GM19455 (cell line): Measurements from ENCODE around the gene ADIPOR2.
A peak's percentile ranks its signal among the peaks of the same experiment; 100 is the strongest.

Source experiments
- ATAC-seq: cut with Tn5 transposase; IDR thresholded peaks from one replicate; pipeline ENCODE4 v1.9.1; 2021; ENCODE audit not compliant: unreplicated experiment

The ADIPOR2 gene

GRCh38 chr12:1690578-1691122, at the start of gene ADIPOR2:
TSS of gene ADIPOR2 (plus strand) at chr12:1691070. CDS start at chr12:1754344, 63,274 bp downstream.
- peak; percentile 97 for ATAC-seq

- no peak for ATAC-seq
These were observed 48.4 kb upstream of the ADIPOR2 start for GRCh38 chr12:1642513-1642912.

- no peak for ATAC-seq
These were observed 47.8 kb upstream of the ADIPOR2 start for GRCh38 chr12:1643043-1643442.

- no peak for ATAC-seq
These were observed 46.9 kb upstream of the ADIPOR2 start for GRCh38 chr12:1643905-1644533.

- no peak for ATAC-seq
These were observed 46.1 kb upstream of the ADIPOR2 start for GRCh38 chr12:1644534-1645438.

- no peak for ATAC-seq
These were observed 45.1 kb upstream of the ADIPOR2 start for GRCh38 chr12:1645819-1646218.

GRCh38 chr12:1646569-1647284, 44.1 kb upstream of the ADIPOR2 start:
- no peak for ATAC-seq

GRCh38 chr12:1647285-1647669, 43.6 kb upstream of the ADIPOR2 start:
- no peak for ATAC-seq

- no peak for ATAC-seq
These were observed 40.5 kb upstream of the ADIPOR2 start for GRCh38 chr12:1650260-1650977.

GRCh38 chr12:1650978-1651361, 39.9 kb upstream of the ADIPOR2 start:
- no peak for ATAC-seq

- ATAC-seq, result no peak
These were observed 38.9 kb upstream of the ADIPOR2 start for GRCh38 chr12:1651946-1652345.

GRCh38 chr12:1655225-1655788, 35.6 kb upstream of the ADIPOR2 start:
- ATAC-seq, result no peak

- ATAC-seq, result no peak
These were observed 34.0 kb upstream of the ADIPOR2 start for GRCh38 chr12:1656902-1657301.

- ATAC-seq, result no peak
These were observed 33.2 kb upstream of the ADIPOR2 start for GRCh38 chr12:1657688-1658087.

- no peak for ATAC-seq
These were observed 30.3 kb upstream of the ADIPOR2 start for GRCh38 chr12:1660304-1661187.

- ATAC-seq, result peak; percentile 70
These were observed 29.1 kb upstream of the ADIPOR2 start for GRCh38 chr12:1661553-1662335.

- no peak for ATAC-seq
These were observed 28.0 kb upstream of the ADIPOR2 start for GRCh38 chr12:1662761-1663439.
